ENCODE measurements around the gene TMPRSS3.

GRCh38 chr21:42346866-42347600 is 48.8 kb downstream of the TMPRSS3 start:
- TF ChIP-seq POLR2A (IDR thresholded peaks at IDR 0.05) (no peak), CTCF (IDR thresholded peaks at IDR 0.05) (no peak), POLR2AphosphoS5 (IDR thresholded peaks at IDR 0.05) (no peak)
